ENCODE data around the gene CC2D2A. TPM values are rescaled to one million over a fixed set of nuclear protein-coding genes. Genes with fewer than 3 reads are reported as not detected.

Gene CC2D2A
- total RNA-seq, 1 donor from 2014 or later: 9.6 TPM

DNA sequence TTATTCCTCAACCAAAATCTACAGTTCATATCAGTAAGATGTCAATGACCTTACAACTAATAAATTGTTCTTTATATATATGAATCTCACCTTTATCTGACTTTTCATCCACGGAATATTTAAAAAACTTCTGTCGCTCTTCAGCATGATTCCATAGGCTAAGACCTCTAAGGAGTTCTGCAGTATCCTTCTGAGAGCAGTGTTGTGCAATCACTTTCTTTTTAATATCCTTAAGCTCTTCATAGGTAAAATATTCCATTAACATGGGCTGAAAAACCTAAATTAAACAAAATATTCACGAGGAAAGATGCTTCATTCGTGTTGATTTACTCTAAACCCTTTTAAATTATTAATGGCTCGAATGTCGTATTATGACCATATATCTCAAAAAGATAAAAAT is 168.7 kb downstream of the CC2D2A start:
- intact Hi-C loops (cut with micrococcal nuclease): no loop called here
- TF ChIP-seq CTCF (IDR thresholded peaks at IDR 0.05; ENCODE audit: borderline replicate concordance): no peak
- H3K36me3 ChIP-seq: peaks cover 80% of the 10 kb centered on the region

DNA sequence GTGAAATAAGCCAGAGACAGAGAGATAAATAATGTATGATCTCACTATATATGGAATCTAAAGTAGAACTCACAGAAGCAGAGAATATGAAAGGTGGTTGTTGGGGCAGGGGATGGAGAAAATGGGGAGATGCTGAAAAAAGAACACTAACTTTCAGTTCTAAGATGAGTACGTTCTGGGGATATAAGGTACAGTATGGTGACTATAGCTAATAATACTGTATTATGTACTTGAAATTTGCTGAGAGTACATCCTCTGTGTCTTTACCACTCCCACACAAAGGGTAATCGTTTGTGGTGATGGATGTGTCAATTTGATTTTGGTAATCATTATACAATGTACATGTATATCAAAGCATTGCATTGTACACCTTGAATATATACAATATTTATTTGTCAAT is 178.9 kb downstream of the CC2D2A start:
- TF ChIP-seq CTCF (IDR thresholded peaks at IDR 0.05; ENCODE audit: borderline replicate concordance): no peak
- Histone ChIP-seq H3K9me3 (replicated peaks) (no peaks in the 10 kb centered on the region), H3K36me3 (no peaks in the 10 kb centered on the region), H3K27me3 (ENCODE audit: low read depth) (no peaks in the 10 kb centered on the region), H3K4me1 (peaks cover 97% of the 10 kb centered on the region), H3K4me3 (no peak overlapping the region), H3K27ac (replicated peaks) (no peak overlapping the region)
- intact Hi-C loops (cut with micrococcal nuclease): loop anchor here (10.0 kb wide), 1 partner anchor 154 kb away; no protein-coding TSS in a partner anchor
- no peak for DNase-seq

More for the DNA sequence above, 168.7 kb downstream of the CC2D2A start:
- H3K9me3 ChIP-seq (replicated peaks): no peaks in the 10 kb centered on the region
- peaks cover 9% of the 10 kb centered on the region for H3K4me1 ChIP-seq
- no peak overlapping the region for H3K27ac ChIP-seq (replicated peaks)
- H3K4me3 ChIP-seq: no peak overlapping the region
- DNase-seq: no peak
- no peaks in the 10 kb centered on the region for H3K27me3 ChIP-seq (ENCODE audit: low read depth)

GRCh38 chr4:15649914-15650545 is 180.3 kb downstream of the CC2D2A start:
- TF ChIP-seq CTCF (IDR thresholded peaks at IDR 0.05; ENCODE audit: borderline replicate concordance): peak; percentile 73
- no peak overlapping the region for H3K4me3 ChIP-seq
- H3K27ac ChIP-seq (replicated peaks): peak overlapping the region; percentile 99
- no peaks in the 10 kb centered on the region for H3K36me3 ChIP-seq
- peaks cover 98% of the 10 kb centered on the region for H3K4me1 ChIP-seq
- no peaks in the 10 kb centered on the region for H3K9me3 ChIP-seq (replicated peaks)
- intact Hi-C loops (cut with micrococcal nuclease): loop anchor here (10.0 kb wide), 1 partner anchor 155 kb away; no protein-coding TSS in a partner anchor
- no peak for DNase-seq
- no peaks in the 10 kb centered on the region for H3K27me3 ChIP-seq (ENCODE audit: low read depth)

Other genes starting within 250 kb of the CC2D2A start
- 2.4 TPM for gene C1QTNF7, start 41.8 kb upstream of the CC2D2A start, total RNA-seq
- gene FBXL5, start 185.5 kb downstream of the CC2D2A start, total RNA-seq: 91.6 TPM
- gene FAM200B, start 211.9 kb downstream of the CC2D2A start, total RNA-seq: 29.1 TPM
- gene BST1, start 233.2 kb downstream of the CC2D2A start, total RNA-seq: 2.7 TPM